Kidney glomerular epithelial cell (primary cell): Measurements from ENCODE around the gene SYNPO2L.
"Not testable (repeated sequence)": the region's sequence is repeated elsewhere in the genome, so short reads cannot be mapped to it uniquely, and the experiment has no call there.

Source experiments
- DNase-seq: peaks from one replicate; lab custom pipeline; 2025; lab: John Stamatoyannopoulos, UW

SYNPO2L gene, protein sequence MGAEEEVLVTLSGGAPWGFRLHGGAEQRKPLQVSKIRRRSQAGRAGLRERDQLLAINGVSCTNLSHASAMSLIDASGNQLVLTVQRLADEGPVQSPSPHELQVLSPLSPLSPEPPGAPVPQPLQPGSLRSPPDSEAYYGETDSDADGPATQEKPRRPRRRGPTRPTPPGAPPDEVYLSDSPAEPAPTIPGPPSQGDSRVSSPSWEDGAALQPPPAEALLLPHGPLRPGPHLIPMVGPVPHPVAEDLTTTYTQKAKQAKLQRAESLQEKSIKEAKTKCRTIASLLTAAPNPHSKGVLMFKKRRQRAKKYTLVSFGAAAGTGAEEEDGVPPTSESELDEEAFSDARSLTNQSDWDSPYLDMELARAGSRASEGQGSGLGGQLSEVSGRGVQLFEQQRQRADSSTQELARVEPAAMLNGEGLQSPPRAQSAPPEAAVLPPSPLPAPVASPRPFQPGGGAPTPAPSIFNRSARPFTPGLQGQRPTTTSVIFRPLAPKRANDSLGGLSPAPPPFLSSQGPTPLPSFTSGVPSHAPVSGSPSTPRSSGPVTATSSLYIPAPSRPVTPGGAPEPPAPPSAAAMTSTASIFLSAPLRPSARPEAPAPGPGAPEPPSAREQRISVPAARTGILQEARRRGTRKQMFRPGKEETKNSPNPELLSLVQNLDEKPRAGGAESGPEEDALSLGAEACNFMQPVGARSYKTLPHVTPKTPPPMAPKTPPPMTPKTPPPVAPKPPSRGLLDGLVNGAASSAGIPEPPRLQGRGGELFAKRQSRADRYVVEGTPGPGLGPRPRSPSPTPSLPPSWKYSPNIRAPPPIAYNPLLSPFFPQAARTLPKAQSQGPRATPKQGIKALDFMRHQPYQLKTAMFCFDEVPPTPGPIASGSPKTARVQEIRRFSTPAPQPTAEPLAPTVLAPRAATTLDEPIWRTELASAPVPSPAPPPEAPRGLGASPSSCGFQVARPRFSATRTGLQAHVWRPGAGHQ

DNA sequence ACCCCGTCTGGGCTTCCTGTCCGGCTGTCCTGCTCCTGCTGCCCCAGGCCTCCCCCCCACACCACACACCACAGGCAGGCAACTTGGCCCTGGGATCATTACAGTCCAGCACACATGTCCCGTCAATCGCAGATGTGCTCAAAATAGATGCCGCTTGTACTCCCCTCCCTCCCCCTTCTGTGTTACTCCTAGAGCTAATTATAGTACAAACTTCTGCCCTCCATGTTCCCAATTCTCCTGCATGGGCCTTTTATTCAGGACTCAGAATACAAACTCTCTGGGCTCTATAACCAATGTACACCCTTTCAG, at the start of gene SYNPO2L:
Gene SYNPO2L, minus strand, starts transcription at position 40 of the 309 bp plus-strand sequence. CDS start 107 bp downstream, outside the sequence.
- no peak for DNase-seq

DNA sequence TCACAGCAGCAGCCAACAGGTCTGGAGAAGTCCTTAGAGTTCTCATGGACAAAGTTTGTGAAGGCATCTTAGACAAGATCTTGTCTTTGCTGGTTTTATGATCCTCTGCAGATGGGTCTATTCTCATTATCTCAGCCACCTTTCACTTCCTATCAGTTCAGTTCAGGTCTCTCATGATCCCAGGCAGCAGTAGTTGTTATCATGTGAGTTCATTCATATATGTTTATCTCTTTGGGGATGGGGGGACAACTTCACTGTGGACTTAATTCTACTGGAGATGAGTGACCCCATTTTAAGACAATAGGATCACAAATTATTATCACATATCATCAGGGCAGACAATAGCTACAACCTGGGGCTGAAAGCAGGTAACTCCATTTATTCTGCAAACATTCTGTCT, 48.1 kb upstream of the SYNPO2L start:
- not testable (repeated sequence) for DNase-seq

DNA sequence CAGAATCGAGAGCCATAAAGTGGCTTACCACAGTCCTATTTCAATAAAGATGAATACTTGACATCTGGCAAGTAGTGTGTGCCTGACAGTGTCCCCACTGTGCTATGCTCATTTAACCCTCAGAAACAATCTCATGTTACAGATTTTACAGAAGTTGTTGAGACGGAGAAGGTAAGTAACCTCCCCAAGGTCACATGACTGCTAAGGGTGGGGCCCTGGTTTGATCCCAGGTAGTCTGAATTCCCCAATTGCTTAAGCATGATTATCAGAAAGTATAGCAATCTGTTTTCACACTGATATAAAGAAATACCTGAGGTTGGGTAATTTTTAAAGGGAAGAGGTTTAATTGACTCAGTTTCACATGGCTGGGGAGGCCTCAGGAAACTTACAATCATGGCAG, 43.0 kb upstream of the SYNPO2L start:
- not testable (repeated sequence) for DNase-seq

DNA sequence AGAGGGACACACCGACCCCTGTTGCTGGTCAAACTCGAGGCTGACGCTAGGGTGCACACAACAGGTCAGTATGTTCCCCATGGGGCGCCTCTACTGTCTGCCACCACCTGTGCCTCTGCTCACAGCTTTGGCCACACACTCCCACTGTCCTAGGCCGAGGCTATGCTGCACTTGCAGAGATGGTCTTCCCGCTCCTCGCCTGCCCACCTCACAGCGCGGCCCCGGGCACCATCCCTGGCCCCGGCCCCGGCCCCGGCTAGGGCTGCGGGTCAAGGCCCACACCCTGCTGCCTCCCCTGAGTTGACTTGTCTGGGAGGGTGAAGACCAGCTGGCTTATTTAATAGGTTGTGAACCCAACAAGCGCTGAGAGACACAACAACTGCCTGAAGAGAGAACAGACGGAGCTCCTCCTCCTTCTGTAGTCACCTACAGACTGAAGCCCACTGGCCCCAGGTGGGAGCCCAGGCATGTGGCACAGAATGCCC, 41.9 kb upstream of the SYNPO2L start, which contains the start of gene AGAP5:
Gene AGAP5, minus strand, starts transcription at position 435 of the 485 bp plus-strand sequence. Its CDS starts 354 bp downstream, at position 81.
- DNase-seq, result not testable (repeated sequence)

DNA sequence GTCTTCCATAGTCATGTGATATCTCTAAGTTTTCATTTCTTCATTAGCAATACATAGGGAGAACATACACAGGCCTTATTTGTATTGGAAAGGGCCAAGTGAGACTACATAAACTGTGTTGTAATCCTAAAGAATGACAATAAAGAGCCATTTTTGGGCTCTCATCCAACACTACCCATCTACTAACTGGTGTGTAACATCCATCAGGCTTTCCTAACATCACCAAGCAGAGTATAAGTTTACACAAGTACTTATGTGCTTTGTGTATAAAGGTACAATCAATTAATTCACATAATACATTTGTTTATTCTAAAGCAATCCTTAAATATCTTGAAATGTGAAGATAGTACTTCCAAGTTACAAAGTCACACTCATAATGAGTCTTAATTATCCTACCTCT, 39.5 kb upstream of the SYNPO2L start:
- not testable (repeated sequence) for DNase-seq

DNA sequence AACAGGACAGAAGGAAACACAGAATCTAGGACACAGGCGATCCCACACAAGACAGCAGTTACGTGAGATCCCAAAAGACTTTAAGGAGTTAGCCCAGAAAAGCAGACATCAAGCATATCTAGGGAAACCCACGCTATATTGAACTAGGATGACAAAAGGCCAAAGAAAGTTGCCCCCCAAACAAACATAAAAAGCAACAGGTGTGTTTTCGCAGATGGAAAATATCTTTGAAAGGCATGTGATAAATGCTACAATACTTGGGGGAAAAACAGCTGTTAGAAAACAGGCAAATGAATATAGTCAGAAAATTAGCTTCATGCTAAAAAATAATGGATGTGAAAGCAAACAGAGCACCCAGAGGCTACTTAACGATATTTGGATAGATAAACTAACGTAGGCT, 34.9 kb upstream of the SYNPO2L start:
- not testable (repeated sequence) for DNase-seq

DNA sequence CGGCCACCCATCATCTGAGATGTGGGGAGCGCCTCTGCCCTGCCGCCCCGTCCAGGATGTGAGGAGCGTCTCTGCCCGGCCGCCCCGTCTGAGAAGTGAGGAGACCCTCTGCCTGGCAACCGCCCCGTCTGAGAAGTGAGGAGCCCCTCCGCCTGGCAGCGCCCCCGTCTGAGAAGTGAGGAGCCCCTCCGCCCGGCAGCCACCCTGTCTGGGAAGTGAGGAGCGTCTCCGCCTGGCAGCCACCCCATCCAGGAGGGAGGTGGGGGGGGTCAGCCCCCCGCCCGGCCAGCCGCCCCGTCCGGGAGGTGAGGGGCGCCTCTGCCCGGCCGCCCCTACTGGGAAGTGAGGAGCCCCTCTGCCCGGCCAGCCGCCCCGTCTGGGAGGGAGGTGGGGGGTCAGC, 33.8 kb upstream of the SYNPO2L start:
- not testable (repeated sequence) for DNase-seq

DNA sequence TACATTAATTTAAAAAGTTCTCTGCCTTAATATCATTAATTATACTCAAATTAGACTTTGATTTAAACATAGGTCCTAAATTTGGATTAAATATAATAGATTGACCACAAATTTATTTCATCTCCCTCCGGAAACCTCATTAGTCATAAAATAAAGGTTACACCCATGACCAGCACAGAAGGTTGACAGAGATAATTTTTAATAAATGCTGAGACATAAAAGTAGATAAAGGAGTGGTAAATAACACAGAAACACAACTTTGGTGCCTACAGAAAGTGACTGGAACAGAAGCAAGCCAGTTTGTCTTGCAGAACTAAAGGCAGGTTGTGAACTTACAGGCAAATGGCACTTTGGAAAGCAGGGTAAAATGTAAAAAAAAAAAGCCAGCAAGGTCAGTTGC, 31.8 kb upstream of the SYNPO2L start:
- DNase-seq, result not testable (repeated sequence)

DNA sequence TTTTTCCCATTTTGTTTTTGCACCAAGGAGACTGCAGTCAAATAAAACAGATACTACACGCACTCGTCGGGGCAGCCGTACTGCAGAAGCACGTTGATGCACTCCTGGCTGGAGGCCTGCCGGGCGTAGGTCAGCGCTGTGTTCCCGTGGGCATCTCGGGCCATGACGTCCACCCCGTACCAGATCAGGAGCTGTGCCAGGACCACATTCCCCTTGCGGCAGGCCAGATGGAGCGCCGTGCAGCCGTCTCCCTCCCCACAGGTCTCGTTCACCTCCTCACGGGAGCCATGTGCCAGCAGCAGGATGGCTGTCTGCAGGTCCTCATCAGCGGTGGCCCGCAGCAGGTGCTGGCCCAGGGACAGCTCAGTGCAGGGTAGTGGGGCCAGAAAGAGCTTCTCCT, 18.7 kb upstream of the SYNPO2L start:
- DNase-seq, result not testable (repeated sequence)

DNA sequence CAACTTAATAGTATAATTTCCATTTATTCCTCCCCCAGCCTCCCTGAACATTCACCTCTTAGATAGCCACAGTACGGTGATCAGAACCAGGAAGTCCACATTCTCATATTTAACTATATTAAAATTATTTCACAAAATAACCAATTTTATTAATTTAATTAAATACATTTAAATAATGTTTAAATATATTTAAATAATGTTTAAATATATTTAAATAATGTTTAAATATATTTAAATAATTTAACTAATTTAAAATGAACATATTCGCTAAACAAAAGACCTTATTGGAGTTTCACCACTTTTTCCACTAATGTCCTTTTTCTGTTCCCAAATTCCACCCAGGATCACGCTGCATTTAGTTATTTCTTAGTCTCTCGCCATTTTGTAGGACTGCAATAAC, 12.5 kb upstream of the SYNPO2L start:
- not testable (repeated sequence) for DNase-seq

DNA sequence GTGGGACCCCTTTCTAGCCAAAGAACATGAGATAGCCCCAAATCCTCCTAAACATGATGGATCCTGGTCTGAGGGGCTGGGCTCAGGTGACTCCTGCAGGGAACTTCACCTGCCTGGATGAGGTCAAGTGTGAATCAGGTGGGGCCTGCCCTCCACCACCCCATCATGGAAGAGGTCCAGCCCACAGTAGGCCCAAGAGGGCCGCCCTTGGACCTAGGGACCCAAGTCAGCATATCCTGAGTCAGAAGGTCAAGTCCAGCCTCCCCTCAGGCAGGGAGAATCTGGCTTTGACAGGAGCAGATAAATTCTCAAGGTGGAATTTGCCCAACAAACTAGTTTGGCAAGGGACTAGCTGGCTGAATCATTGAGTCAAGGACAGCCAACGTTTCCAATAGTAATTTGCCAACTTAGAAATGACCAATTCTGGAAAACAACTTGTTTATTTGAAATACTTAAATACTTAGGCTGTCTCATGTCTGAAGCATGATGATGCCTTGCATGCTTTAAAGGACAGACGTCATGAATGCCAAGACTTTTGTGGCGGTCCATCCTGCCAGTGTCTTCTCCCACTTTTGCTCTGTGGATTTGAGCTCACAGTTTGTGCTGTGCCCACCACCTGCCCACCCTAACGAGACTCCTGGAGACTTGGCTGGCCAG, 10.5 kb upstream of the SYNPO2L start:
- not testable (repeated sequence) for DNase-seq

DNA sequence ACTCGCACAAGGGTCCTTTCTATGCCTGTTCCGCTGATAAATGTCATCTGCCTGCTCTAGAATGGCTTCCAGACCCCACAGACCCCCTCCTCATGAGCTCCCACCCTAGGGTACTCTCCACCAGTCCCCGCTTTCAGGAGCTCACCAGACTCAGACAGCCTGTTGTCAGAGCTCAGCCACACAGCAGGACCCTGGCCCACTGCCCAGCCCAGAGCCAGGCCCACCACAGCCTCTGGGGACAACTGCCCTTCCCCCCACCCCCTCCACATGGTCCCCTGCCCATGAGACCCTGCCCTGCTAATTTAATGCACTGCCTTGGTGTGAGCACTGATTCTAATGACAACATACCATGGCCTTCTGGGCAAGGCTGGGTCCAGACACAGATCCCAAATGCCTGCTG, 9.8 kb upstream of the SYNPO2L start:
- not testable (repeated sequence) for DNase-seq

DNA sequence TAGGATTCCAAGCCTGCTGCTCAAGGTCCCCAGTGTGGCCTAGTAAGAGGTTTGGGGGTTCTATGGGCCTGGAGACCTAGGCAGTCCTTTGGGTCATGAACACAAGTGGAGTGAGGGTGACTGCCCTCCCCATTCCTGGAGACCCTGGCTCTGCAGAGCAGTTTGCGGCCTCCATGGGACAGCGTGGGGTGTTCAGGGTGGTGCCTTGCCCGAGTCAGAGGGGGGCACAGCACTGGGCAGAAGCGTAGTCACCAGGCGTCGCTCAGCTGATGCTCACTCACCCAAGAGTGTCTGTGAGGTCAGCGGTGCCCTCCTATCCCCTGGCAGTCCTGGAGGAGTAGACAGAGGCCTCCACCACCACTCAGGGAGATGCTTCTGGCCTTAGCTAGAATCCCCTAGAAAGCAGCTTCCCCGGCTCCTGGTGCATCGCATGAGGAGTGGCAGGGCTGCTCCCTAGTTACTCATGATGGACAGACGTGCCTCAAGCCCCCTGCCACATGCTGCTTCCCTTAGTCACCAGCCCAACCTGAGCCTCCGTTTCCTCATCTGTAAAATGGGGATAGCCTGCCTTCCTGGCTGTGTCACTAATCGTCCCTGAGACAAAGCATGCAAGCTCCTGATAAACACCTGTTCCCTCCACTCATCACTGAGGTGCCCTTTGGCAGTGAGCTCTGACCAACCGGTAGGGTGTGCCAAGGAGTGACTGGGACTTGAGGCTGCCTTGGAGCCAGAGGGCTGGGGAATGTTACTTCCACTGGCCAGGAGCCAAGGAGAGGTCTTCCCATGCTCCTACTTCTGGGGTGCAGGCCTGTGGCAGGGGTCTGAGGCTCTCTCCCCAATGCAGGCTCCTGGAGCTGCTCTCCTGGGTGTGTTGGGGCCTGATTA, 8.6 kb upstream of the SYNPO2L start:
- DNase-seq, result not testable (repeated sequence)

DNA sequence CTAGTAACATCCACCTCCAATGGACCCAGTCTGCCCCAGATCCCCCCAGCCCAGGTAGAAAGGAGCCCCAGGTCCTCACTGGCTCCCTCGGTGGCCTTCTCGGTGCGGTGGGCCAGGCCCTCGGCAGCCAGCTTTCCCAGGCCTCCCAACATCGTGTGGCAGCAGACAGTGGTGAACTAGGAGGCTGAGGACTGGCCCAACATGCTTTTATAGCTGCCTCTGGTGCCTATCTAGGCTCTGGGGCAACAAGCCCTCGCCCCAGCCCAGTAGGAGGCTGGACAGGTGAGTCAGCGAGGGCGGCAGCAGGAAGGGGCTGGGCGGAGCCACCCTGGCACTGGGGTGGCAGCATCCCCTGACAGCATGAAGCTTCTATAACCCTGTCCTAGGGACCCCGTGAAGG, 7.8 kb upstream of the SYNPO2L start:
- not testable (repeated sequence) for DNase-seq

DNA sequence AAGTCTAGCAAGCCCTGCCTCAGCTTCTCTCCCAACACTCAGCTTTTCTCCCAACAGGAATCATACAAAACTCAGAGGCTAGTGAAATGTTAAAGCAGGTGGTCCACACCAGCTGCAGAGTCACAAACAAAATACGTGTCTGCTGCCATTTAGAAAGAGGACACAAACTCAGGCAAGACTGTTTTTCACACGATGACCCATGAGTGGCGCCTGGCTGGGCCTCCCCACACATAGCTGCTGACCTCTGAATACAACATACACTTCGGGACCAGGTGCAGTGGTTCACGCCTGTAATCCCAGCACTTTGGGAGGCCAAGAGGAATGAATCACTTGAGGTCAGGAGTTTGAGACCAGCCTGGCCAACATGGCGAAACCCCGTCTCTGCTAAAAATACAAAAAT, 6.9 kb upstream of the SYNPO2L start:
- not testable (repeated sequence) for DNase-seq

DNA sequence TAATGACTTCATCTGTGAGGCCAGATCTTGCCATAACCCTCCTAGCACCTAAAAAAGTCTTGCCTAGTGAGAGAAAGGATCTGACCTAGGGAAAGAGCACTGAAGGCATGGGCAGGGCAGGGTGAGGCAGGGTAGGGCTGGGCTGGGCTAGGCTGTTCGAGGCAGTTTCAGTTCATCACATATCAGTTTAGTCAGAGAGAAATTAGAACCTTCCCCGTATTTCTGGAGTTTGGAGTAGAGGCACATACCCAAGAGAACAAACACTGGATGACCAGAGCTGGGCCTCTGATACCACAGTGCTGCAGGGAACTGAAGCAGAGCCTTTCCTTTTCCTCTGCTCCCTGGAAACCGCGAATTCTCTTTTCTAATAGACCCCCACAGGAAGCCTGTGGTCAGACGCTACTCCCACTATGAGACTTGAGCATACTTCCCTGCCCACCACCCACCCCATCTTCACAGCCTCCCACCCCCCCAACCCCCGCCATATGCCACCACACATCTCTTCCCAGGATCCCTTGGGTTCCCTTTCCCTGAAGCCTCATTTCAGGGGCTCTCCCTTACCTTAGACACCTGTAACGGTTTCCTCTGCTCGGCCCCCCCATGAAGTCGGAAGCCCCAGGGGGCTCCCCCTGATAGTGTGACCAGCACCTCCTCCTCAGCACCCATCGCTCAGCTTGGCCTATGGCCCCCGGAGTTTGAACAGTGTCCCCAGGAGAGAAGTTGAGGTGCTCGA, 406 bp downstream of the SYNPO2L start:
- DNase-seq, result no peak

DNA sequence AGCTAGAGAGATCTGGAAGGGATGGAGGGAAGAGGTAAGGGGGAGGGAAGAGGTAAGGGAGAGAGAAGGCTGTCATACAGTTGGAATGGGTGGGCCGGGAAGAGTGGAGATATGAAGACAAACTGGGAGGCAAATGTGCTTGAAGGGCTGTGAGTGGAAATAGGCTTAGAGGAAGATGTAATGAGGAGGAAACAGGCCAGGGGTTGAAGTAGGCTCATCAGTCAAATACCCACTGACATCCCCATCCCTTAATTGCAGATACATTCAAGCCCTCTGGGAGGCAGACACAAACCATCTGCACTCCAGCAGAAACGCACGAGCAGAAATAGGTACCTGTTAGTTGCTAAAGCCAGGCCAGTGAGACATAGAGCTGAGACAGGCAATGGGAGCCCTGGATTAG, 2.1 kb downstream of the SYNPO2L start:
- DNase-seq, result peak; percentile 3

DNA sequence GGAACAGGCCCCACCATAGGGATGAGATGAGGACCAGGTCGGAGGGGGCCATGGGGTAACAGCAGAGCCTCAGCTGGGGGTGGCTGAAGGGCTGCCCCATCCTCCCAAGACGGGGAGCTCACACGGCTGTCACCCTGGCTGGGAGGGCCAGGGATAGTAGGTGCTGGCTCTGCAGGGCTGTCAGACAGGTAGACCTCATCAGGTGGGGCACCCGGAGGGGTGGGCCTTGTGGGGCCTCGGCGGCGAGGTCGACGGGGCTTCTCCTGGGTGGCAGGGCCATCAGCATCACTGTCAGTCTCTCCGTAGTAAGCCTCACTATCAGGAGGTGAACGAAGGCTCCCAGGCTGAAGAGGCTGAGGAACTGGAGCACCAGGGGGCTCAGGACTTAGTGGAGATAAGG, 2.6 kb downstream of the SYNPO2L start:
- no peak for DNase-seq

DNA sequence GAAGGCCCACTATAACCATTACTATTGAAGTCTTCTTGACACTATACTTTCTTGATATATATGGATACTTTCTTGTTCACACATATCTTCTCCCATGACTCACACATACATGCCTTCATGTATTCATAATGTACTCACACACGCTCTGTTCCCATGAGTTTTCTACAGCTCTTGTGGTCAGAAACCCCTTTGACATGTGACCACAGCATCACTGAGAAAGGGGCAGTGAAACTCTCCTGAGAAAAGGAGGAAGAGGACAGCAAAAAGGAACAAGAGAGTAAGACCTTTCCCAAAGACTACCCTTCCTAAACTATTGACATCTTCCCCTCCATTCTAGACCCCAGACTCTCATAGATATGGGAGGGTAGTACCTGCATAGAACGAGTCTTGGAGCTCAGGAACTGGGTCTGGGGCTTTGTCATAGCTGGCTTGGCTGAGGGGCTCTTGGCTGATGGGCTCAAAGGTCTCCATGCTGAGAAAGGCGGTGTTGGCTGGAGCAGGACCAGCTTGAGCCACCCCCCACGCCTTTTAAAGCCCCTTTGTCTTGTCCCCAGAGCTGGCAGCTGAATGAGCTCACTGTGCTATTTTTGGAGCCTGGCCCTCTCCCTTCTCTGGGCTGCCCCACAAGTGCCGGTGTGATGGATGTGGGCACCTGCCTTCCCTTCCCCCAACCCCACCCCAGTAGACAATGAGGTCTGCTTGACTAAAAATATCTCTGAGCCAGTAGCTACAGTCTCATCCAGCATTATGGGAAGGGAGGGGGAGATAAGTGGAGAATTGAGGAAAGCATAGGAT, 5.1 kb downstream of the SYNPO2L start:
- no peak for DNase-seq
